OCI-LY1 (cell line): ENCODE measurements around the gene PRR5.

Experiments used
- H2AFZ ChIP-seq: fragments of 200-600 bp; sonication (generic), shearing (Covaris generic); 2 replicates; pipeline ENCODE4 v1.6.0; 2014; ENCODE audit warnings: antibody characterized with exemption, mild to moderate bottlenecking, low read length
- H3F3A ChIP-seq: fragments of 200-600 bp; sonication (generic), shearing (Covaris generic); 2 replicates; pipeline ENCODE4 v1.6.0; 2014; ENCODE audit warnings: mild to moderate bottlenecking, antibody characterized with exemption, low read length, moderate library complexity; ENCODE audit not compliant: insufficient read depth
- H3K27ac ChIP-seq: fragments of 200-600 bp; sonication (generic); 2 replicates; pipeline ENCODE4 v1.5.1; 2014; ENCODE audit warnings: low read length, mixed run types, mild to moderate bottlenecking, low read depth; ENCODE audit not compliant: poor library complexity, severe bottlenecking
- H3K27me3 ChIP-seq: fragments of 200-600 bp; sonication (generic); 2 replicates; pipeline ENCODE4 v1.6.0; 2014; ENCODE audit warnings: antibody characterized with exemption, mild to moderate bottlenecking, low read length, moderate library complexity; ENCODE audit not compliant: insufficient read depth
- H3K36me3 ChIP-seq: fragments of 200-600 bp; sonication (generic); 2 replicates; pipeline ENCODE4 v1.6.1; 2014; ENCODE audit warnings: mild to moderate bottlenecking, antibody characterized with exemption, low read length, moderate library complexity, mixed read lengths; ENCODE audit not compliant: insufficient read depth
- H3K4me1 ChIP-seq: fragments of 200-600 bp; sonication (generic); 2 replicates; pipeline ENCODE4 v1.5.1; 2014; ENCODE audit warnings: mild to moderate bottlenecking, low read length, moderate library complexity; ENCODE audit not compliant: insufficient read depth, severe bottlenecking
- H3K4me2 ChIP-seq: fragments of 200-600 bp; sonication (generic), shearing (Covaris generic); 2 replicates; pipeline ENCODE4 v1.6.1; 2014; ENCODE audit warnings: low read length
- H3K4me3 ChIP-seq: fragments of 200-600 bp; sonication (generic); 2 replicates; pipeline ENCODE4 v1.5.1; 2014; ENCODE audit warnings: low read length, low read depth, mild to moderate bottlenecking, mixed read lengths; ENCODE audit not compliant: poor library complexity, severe bottlenecking
- H3K79me2 ChIP-seq: fragments of 200-600 bp; shearing (Covaris generic); 2 replicates; pipeline ENCODE4 v1.6.1; 2016; ENCODE audit warnings: mixed run types, low read length, mixed read lengths; ENCODE audit not compliant: insufficient read depth
- H3K9ac ChIP-seq: fragments of 200-600 bp; sonication (generic), shearing (Covaris generic); 2 replicates; pipeline ENCODE4 v1.6.1; 2014; ENCODE audit warnings: mild to moderate bottlenecking, low read length, mixed read lengths
- H3K9me2 ChIP-seq: fragments of 200-600 bp; sonication (generic), shearing (Covaris generic); 2 replicates; pipeline ENCODE4 v1.6.1; 2014; ENCODE audit warnings: low read depth, mild to moderate bottlenecking, low read length, mixed read lengths
- H3K9me3 ChIP-seq: fragments of 200-600 bp; shearing (Covaris generic); 2 replicates; pipeline ENCODE4 v1.6.1; 2014; ENCODE audit warnings: low read length, mixed read lengths
- H4K20me1 ChIP-seq: fragments of 200-600 bp; sonication (generic), shearing (Covaris generic); 2 replicates; pipeline ENCODE4 v1.6.0; 2016; ENCODE audit warnings: mild to moderate bottlenecking, low read length; ENCODE audit not compliant: insufficient read depth
- EZH2 ChIP-seq: fragments of 200-600 bp; sonication (generic), shearing (Covaris generic); IDR thresholded peaks from 2 replicates; pipeline ENCODE4 v1.8.0; 2017; ENCODE audit warnings: borderline replicate concordance, mixed run types, mild to moderate bottlenecking, antibody characterized with exemption, low read length, moderate library complexity, mixed read lengths
- TF ChIP-seq, protein P1 (sequence below): fragments of 200-600 bp; sonication (generic), shearing (Covaris generic); IDR thresholded peaks from 2 replicates; pipeline ENCODE4 v1.5.1; 2017; ENCODE audit warnings: mild to moderate bottlenecking, antibody characterized with exemption, low read length, moderate library complexity, mixed read lengths

The PRR5 gene

GRCh38 chr22:44693145-44693544, 8.9 kb upstream of the PRR5 start:
- Histone ChIP-seq H2AFZ (no peak overlapping the region), H3K4me1 (no peaks in the 10 kb centered on the region), H3K4me2 (no peak overlapping the region), H3K36me3 (no peaks in the 10 kb centered on the region), H3K4me3 (no peak overlapping the region), H3K9ac (no peak overlapping the region), H3K9me3 (no peaks in the 10 kb centered on the region), H3K9me2 (no peaks in the 10 kb centered on the region), H4K20me1 (no peaks in the 10 kb centered on the region), H3K27ac (no peak overlapping the region), H3F3A (no peaks in the 10 kb centered on the region), H3K27me3 (no peaks in the 10 kb centered on the region; the same call in 1 of the 2 replicates), H3K79me2 (no peaks in the 10 kb centered on the region)
- TF ChIP-seq EZH2: no peak
- TF ChIP-seq, protein P1, sequence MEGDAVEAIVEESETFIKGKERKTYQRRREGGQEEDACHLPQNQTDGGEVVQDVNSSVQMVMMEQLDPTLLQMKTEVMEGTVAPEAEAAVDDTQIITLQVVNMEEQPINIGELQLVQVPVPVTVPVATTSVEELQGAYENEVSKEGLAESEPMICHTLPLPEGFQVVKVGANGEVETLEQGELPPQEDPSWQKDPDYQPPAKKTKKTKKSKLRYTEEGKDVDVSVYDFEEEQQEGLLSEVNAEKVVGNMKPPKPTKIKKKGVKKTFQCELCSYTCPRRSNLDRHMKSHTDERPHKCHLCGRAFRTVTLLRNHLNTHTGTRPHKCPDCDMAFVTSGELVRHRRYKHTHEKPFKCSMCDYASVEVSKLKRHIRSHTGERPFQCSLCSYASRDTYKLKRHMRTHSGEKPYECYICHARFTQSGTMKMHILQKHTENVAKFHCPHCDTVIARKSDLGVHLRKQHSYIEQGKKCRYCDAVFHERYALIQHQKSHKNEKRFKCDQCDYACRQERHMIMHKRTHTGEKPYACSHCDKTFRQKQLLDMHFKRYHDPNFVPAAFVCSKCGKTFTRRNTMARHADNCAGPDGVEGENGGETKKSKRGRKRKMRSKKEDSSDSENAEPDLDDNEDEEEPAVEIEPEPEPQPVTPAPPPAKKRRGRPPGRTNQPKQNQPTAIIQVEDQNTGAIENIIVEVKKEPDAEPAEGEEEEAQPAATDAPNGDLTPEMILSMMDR: no peak

- H4K20me1 ChIP-seq: no peaks in the 10 kb centered on the region
- H2AFZ ChIP-seq: no peak overlapping the region
- H3K27ac ChIP-seq: no peak overlapping the region
Observed at GRCh38 chr22:44693756-44694155, 8.2 kb upstream of the PRR5 start.

DNA sequence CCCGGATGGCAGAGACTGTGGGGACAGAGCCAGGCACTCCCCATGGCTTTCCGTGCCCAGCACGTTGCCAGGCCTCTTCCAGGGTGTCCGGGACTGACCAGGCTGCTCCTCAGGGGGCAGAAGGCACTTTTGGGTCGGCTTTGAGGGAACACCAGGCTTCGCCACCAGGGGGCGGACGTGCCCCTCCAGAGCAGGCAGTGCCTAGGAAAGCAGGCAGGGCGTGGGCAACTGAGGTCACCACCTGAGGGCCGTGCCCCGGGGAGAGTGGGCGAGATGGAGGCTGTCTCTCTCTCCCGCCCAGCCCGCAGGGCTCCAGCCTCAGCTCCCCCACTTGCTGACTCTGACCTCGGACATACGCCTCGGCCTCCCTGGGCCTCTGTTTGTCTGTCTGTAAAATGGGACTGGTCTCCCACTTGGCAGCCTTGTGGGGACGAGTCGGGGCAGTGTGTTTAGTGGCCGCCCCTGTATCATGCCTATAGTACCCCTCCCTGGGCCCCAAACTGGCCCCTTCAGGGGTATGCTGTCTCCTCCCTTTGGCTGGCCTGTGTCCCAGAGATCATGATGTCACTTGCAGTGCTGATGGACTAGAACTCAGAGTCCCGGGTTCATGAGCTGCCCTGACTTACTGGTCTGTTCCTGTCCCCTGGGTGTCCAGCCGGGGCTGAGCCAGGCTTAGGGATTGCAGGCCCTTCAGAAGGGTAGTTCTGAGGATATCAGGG, 4.4 kb upstream of the PRR5 start:
- Histone ChIP-seq H4K20me1 (no peaks in the 10 kb centered on the region), H3K9ac (no peak overlapping the region), H3F3A (no peaks in the 10 kb centered on the region)

More at GRCh38 chr22:44693756-44694155, 8.2 kb upstream of the PRR5 start:
- H3K27me3 ChIP-seq: no peaks in the 10 kb centered on the region; the same call in 1 of the 2 replicates
- no peaks in the 10 kb centered on the region for H3K4me1 ChIP-seq
- H3K9ac ChIP-seq: no peak overlapping the region
- no peaks in the 10 kb centered on the region for H3K9me3 ChIP-seq
- no peak for TF ChIP-seq EZH2
- TF ChIP-seq, protein P1: no peak
- H3K9me2 ChIP-seq: no peaks in the 10 kb centered on the region
- H3K79me2 ChIP-seq: no peaks in the 10 kb centered on the region
- H3K4me2 ChIP-seq: no peak overlapping the region
- no peaks in the 10 kb centered on the region for H3K36me3 ChIP-seq
- no peak overlapping the region for H3K4me3 ChIP-seq
- no peaks in the 10 kb centered on the region for H3F3A ChIP-seq

More for the DNA sequence above, 4.4 kb upstream of the PRR5 start:
- Histone ChIP-seq H3K79me2 (no peaks in the 10 kb centered on the region), H3K4me3 (no peak overlapping the region), H3K36me3 (no peaks in the 10 kb centered on the region), H3K9me2 (no peaks in the 10 kb centered on the region), H3K27ac (no peak overlapping the region), H2AFZ (no peak overlapping the region), H3K4me1 (no peaks in the 10 kb centered on the region), H3K4me2 (no peak overlapping the region), H3K27me3 (no peaks in the 10 kb centered on the region), H3K9me3 (no peaks in the 10 kb centered on the region)
- TF ChIP-seq, protein P1: peak; percentile 81
- TF ChIP-seq EZH2: no peak
